Measurements from ENCODE around the gene CNTNAP2.

DNA sequence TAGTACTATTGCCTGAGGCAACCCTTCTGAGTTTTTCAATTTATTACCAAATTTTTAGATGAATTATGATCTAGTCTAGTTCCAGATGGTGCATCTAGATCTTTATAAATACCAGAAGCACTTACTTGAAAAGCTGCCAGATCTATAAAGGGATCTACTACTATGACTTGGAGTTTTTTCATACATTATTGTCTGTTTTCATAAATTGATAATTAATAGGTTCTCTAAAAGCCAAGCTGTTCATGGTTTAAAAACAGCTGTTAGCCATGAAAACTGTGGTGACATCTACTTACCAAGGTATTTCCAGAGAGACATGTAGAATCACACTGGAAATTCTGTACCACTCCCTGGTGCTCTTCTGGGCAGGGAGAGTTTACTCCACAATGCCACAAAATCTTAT, 1687.4 kb downstream of the CNTNAP2 start:
- TF ChIP-seq, protein P1, sequence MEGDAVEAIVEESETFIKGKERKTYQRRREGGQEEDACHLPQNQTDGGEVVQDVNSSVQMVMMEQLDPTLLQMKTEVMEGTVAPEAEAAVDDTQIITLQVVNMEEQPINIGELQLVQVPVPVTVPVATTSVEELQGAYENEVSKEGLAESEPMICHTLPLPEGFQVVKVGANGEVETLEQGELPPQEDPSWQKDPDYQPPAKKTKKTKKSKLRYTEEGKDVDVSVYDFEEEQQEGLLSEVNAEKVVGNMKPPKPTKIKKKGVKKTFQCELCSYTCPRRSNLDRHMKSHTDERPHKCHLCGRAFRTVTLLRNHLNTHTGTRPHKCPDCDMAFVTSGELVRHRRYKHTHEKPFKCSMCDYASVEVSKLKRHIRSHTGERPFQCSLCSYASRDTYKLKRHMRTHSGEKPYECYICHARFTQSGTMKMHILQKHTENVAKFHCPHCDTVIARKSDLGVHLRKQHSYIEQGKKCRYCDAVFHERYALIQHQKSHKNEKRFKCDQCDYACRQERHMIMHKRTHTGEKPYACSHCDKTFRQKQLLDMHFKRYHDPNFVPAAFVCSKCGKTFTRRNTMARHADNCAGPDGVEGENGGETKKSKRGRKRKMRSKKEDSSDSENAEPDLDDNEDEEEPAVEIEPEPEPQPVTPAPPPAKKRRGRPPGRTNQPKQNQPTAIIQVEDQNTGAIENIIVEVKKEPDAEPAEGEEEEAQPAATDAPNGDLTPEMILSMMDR (IDR thresholded peaks at IDR 0.05; ENCODE audit: borderline replicate concordance, extremely low read depth, low read length, poor library complexity, severe bottlenecking), result no peak
- no peak for TF ChIP-seq EZH2 (IDR thresholded peaks at IDR 0.05; ENCODE audit: borderline replicate concordance, low read depth, low read length, severe bottlenecking)
